ENCODE results near the gene NUDC.

- TF ChIP-seq CTCF (IDR thresholded peaks at IDR 0.05) (no peak), POLR2A (IDR thresholded peaks at IDR 0.05) (no peak), POLR2AphosphoS5 (IDR thresholded peaks at IDR 0.05) (no peak)
These were observed 21.1 kb downstream of the NUDC start for GRCh38 chr1:26942656-26943055.

Data from suprapubic skin (tissue), 4 donors.